DMS114 treated with DMSO at 0.1 percent for 48 hours (cell line): ENCODE data around the gene AIFM3.

Experiments
- DNase-seq: peaks from one replicate; lab custom pipeline; 2025; ENCODE audit not compliant: unreplicated experiment; lab: John Stamatoyannopoulos, UW

The AIFM3 gene

DNA sequence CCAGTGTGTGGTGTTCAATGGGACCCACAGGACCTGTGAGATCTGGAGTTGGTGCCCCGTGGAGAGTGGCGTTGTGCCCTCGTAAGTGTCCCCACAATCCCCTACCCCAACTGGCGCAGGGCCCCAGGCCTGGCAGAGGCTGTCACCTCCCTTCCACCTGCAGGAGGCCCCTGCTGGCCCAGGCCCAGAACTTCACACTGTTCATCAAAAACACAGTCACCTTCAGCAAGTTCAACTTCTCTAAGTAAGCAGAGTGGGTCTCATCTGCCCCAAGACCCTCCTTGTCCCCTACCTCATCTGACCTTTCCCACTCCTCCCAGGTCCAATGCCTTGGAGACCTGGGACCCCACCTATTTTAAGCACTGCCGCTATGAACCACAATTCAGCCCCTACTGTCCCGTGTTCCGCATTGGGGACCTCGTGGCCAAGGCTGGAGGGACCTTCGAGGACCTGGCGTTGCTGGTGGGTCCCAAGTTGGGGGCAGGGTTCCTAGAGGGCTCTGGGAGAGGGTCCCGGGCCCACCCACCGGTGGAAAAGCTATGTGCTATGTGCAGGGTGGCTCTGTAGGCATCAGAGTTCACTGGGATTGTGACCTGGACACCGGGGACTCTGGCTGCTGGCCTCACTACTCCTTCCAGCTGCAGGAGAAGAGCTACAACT is 56.0 kb downstream of the AIFM3 start:
- DNase-seq = no peak

DNA sequence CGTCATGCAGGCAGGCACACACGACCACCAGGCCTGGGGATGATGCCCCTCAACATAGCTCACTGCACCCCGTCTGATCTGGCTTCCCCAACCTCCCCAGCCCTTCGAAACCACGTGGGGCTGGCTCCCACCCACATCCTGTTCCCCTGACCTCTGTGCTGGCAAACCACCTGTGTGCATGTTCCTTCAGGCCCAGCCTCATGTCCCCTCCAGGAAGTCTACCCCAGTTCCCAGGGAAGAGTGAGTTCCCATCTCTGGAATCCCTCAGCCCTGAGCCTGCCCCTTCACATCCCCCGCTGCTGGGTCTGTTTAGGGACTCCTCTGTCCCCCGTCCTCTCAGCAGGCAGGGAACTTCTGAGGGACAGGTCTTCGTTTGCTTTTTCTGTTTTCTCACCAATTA is 58.2 kb downstream of the AIFM3 start:
- no peak for DNase-seq

DNA sequence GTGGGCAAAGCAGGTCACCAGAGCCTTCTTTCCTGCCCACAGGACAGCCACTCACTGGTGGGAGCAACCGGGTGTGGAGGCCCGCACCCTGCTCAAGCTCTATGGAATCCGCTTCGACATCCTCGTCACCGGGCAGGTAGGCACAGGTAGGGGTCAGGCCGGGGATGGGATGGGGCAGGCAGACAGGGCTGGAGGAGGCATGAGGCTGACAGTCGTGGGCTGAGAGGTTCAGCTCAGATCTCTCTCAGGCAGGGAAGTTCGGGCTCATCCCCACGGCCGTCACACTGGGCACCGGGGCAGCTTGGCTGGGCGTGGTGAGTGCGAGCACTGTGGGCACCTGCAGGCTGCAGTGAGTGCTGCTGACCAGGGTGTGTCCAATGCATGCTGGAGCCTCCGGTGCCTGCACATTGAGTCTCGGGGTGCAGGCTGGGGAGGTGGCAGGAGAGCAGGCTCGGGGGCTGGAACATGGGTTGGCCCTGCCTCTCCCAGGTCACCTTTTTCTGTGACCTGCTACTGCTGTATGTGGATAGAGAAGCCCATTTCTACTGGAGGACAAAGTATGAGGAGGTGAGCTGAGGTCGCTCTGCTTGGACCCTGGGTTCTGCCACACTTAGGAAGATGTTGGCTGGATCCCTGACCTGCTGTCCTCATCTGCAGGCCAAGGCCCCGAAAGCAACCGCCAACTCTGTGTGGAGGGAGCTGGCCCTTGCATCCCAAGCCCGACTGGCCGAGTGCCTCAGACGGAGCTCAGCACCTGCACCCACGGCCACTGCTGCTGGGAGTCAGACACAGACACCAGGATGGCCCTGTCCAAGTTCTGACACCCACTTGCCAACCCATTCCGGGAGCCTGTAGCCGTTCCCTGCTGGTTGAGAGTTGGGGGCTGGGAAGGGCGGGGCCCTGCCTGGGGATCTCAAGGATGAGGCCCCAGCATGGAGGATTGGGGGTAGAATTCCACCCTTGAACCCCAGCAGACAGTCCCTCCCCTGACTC is 59.0 kb downstream of the AIFM3 start:
- no peak for DNase-seq

DNA sequence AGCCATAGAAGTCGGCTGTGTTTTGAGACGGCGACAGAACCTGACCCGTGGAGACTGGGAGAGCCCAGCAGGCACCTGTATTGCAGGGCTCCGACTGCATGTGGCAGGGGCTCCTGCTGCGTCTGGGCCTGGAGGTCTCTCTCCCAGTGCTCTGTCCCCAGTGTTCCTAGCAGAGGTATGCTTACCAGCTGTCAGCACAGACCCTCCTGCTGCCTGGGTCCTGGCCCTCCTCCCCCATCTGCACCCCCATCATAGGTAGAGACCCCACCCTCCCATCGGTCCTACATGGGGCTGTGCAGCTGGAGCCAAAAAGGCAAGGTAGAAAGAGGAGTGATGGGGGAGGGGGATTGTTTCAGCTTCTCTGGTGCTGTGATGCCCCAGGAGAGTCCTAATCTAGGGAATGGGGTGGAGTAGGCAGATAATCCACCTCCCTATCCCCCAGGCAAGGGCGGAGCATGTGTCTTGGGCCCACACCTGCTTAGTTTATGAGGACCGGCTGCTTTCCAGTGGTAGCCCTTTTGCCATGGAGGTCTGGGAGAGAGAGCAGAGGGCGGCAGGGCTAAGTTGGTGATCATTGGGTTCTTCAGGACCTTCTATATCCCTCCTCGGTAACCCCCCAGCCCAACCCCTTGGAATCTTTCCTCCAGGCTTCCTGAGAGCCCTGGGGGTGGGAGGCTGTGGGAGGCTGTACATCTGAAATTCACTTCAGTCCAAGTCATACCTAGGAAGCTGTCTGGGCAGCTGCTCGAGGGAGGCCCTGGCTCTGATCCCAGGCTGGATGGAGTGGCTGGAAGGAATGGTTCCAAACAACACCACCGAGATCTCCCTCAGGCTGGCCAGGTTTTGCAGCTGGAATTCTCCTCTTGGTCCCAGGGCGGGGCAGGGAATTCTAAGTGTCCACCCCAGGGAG is 60.0 kb downstream of the AIFM3 start:
- no peak for DNase-seq

DNA sequence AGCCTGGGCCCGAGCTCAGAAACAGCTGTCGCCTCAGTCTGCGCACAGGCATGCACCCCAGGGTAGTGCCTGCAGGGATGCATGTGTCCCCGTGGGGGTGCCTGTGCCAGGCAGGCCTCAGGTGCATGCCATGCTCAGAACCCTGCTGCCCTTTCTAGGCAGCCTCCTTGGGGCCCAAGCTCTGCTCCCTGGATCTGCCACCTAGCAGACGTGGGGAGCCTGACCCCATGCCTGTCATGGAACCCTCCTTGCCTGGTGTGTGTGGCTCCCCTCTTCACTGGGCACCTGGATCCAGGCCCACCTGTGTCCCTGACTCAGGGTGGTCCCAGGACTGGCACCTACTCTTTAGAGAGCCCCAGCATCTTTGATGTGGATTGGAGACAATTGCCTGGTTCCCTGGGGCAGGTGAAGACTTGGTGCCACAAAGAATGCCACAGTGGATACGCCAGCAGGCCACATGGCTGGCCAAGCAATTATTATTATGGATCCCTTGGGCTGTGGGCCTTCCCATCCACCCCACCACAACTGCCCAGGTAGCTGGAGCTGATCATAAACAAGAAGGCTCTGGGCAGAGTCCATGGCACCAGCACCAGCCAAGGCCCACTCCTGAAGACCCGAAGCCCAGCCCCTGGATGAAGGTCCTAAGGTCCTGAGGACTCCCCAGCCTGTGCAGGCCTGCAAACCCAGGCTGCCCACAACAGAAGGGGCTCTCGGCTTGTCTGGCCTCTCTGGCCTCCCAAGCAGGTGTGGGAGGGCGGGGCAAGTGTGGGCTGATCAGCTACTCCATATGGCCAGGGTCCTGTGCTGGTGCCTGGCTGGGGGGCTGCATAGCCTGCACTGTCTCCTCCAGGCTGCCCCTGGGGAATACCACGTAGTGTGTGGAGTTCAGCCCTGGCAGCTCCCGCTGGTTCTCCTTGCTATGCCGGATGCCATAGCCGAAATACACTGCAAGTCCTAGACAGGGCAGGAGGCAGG is 61.5 kb downstream of the AIFM3 start:
- DNase-seq = no peak

DNA sequence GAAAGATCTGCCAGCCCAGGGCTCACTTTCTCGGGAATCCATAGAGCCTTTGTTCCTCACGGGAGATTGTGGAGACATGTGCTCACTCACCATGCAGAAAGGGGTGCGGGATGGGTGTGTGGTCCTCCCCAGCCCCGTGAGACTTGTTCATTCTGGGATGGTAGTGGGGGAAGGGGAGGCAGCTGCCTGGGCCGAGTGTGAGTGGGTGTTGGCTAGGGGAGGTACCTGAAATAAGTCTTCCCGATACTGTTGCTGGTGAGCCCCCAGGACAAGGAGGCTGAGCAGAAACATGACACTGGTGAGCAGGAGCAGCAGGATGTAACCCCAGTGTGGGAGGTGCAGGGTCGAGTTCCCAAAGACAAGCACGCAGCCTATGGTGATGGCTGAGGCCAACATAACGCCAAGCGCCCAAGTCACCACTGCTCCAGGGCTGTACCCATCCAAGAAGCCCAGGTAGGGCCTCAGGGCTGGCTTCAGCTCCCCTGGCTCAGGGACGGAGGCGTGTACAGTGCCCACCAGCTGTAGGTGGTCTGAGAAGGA is 62.5 kb downstream of the AIFM3 start:
- no peak for DNase-seq

DNA sequence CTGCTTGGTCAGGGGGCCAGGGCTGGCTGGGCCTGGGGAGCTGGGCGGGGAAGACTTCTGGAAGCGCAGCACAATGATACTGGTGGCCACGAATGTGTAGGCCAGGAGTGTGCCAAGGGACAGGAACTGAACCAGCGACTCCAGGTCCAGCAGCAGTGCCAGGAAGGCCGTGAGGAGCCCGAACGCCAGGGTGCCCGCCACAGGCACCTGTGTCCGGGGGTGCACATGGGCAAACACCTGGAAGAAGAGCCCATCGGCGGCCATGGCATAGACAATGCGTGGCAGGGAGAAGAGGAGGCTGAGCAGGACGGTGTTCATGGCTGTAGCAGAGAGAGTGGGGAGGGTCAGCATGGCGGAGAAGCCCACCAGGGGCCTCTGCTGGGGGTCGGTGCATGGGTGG is 63.0 kb downstream of the AIFM3 start:
- no peak for DNase-seq
